Natural killer cell (primary cell): Measurements from ENCODE around the gene CLEC4A. TPM values are rescaled to one million over a fixed set of nuclear protein-coding genes. Genes with fewer than 3 reads are reported as not detected.
"Not testable (repeated sequence)": the region's sequence is repeated elsewhere in the genome, so short reads cannot be mapped to it uniquely, and the experiment has no call there.

ENCODE experiments used
- ATAC-seq, 3 donors: fragments of 150-1000 bp in 2 of 3; fragments of 200-7000 bp in 1 of 3; cut with Tn5 transposase; 1 replicate in 1 of 3; 2 replicates in 2 of 3; pipeline ENCODE4 v1.10.0; 2021; ENCODE audit warnings: mild to moderate bottlenecking in 2 of 3, moderate library complexity in 2 of 3
- DNase-seq, 2 donors: peaks; one replicate each; pipeline versions ENCODE4 v3.0.0 to v3.0.0-alpha.2; 2013 to 2021; ENCODE audit warnings: mixed read lengths in 1 of 2
- H3K27ac ChIP-seq: one replicate; pipeline ENCODE4 v1.5.1; 2013; ENCODE audit warnings: mild to moderate bottlenecking, low read length
- H3K27me3 ChIP-seq: one replicate; pipeline ENCODE4 v1.6.1; 2013; ENCODE audit warnings: low read length; ENCODE audit not compliant: control insufficient read depth, insufficient read depth
- H3K36me3 ChIP-seq: one replicate; pipeline ENCODE4 v1.6.1; 2013; ENCODE audit warnings: low read length; ENCODE audit not compliant: control insufficient read depth, insufficient read depth
- H3K4me1 ChIP-seq: one replicate; pipeline ENCODE4 v1.6.1; 2013; ENCODE audit warnings: low read length; ENCODE audit not compliant: control insufficient read depth, insufficient read depth
- H3K4me3 ChIP-seq: one replicate; pipeline ENCODE4 v1.5.1; 2013; ENCODE audit warnings: low read length
- H3K9me3 ChIP-seq: one replicate; pipeline ENCODE4 v1.6.1; 2013; ENCODE audit warnings: low read length; ENCODE audit not compliant: control insufficient read depth, insufficient read depth
- H3K27ac Mint-ChIP-seq, 2 donors: one replicate each; pipeline ENCODE4 v1.8.0; 2022; ENCODE audit warnings: mild to moderate bottlenecking in 2 of 2, mixed read lengths in 2 of 2, moderate library complexity in 1 of 2
- H3K27me3 Mint-ChIP-seq, 2 donors: one replicate each; pipeline ENCODE4 v1.8.0; 2022; ENCODE audit warnings: low read depth in 2 of 2, mixed read lengths in 2 of 2
- H3K36me3 Mint-ChIP-seq: one replicate; pipeline ENCODE4 v1.8.0; 2022; ENCODE audit warnings: mixed read lengths
- H3K4me1 Mint-ChIP-seq, 2 donors: one replicate each; pipeline ENCODE4 v1.8.0; 2022; ENCODE audit warnings: mixed read lengths in 2 of 2
- H3K4me3 Mint-ChIP-seq: one replicate; pipeline ENCODE4 v1.8.0; 2022; ENCODE audit warnings: mild to moderate bottlenecking, moderate library complexity, mixed read lengths
- H3K9me3 Mint-ChIP-seq, 2 donors: one replicate each; pipeline ENCODE4 v1.8.0; 2022; ENCODE audit warnings: mixed read lengths in 2 of 2
- WGBS: methylation state at CpG from one replicate; pipeline ENCODE4 v1.1.7; 2013; ENCODE audit warnings: missing lambda C conversion rate; ENCODE audit not compliant: insufficient coverage; 5-methylcytosine and 5-hydroxymethylcytosine counted together
- intact Hi-C: fragments of 100-400 bp; cut with micrococcal nuclease; formaldehyde crosslinking; loops from one replicate; pipeline ENCODE4 v1.14.2; 2022
- total RNA-seq, 4 donors: library from RNA; stranded (reverse); fragments of 120-200 nt in 1 of 4; gene quantifications; one replicate each; pipeline versions ENCODE4 v1.2.3 to v1.2.4, GENCODE V29; 2013 to 2022
- TF ChIP-seq, protein P1 (sequence below): fragments of 200-600 bp; IDR thresholded peaks from one replicate; pipeline ENCODE4 v1.8.0; 2022; ENCODE audit warnings: antibody characterized with exemption

Gene CLEC4A
- total RNA-seq, 3 donors from 2014 or later (not counting 1 experiment from before 2014, with no cell fraction given) = 1.6 to 6.9 (median 1.7) TPM

DNA sequence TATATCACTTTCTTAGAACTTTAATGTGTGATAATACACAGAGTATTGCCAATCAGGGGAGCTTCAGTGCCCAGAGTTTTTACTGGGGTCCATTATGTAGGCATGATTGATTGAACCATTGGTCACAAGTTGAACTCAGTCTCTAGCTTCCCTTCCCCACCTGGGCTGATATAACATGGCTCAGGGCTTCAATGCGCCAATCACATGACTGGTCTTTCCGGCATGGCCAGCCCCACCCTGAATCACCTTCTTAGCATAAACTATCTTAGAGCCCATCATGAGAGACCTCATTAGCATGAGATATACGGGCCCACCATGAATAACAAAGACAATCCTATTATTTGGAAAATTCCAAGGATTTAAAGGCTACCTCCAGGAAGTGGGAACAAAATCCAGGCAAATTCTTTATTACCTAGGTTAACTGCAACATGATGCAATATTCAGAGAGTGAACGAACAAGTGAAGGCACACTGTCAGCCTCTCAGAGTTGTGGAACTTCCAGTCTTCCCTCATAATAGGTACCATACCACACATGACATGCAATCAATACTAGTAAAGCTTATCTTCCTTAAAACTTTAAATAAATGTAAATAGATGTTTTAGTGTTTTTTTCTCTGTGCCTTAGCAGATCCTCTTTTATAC lies 3.2 kb upstream of the CLEC4A start:
- ATAC-seq (no peak), DNase-seq (no peak)
- Mint-ChIP-seq H3K4me3 (no peak overlapping the region), H3K4me1 (no peaks in the 10 kb centered on the region), H3K27me3 (no peaks in the 10 kb centered on the region), H3K36me3 (peaks cover 6% of the 10 kb centered on the region), H3K27ac (no peak overlapping the region), H3K9me3 (no peaks in the 10 kb centered on the region)
- Histone ChIP-seq H3K4me1 (no peaks in the 10 kb centered on the region), H3K4me3 (no peak overlapping the region), H3K27ac (no peak overlapping the region), H3K36me3 (no peaks in the 10 kb centered on the region), H3K27me3 (no peaks in the 10 kb centered on the region), H3K9me3 (no peaks in the 10 kb centered on the region)
- 93% methylated on average over 4 of the region's 4 CpGs for WGBS
- TF ChIP-seq, protein P1, sequence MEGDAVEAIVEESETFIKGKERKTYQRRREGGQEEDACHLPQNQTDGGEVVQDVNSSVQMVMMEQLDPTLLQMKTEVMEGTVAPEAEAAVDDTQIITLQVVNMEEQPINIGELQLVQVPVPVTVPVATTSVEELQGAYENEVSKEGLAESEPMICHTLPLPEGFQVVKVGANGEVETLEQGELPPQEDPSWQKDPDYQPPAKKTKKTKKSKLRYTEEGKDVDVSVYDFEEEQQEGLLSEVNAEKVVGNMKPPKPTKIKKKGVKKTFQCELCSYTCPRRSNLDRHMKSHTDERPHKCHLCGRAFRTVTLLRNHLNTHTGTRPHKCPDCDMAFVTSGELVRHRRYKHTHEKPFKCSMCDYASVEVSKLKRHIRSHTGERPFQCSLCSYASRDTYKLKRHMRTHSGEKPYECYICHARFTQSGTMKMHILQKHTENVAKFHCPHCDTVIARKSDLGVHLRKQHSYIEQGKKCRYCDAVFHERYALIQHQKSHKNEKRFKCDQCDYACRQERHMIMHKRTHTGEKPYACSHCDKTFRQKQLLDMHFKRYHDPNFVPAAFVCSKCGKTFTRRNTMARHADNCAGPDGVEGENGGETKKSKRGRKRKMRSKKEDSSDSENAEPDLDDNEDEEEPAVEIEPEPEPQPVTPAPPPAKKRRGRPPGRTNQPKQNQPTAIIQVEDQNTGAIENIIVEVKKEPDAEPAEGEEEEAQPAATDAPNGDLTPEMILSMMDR = no peak
- intact Hi-C loops = no loop called here

DNA sequence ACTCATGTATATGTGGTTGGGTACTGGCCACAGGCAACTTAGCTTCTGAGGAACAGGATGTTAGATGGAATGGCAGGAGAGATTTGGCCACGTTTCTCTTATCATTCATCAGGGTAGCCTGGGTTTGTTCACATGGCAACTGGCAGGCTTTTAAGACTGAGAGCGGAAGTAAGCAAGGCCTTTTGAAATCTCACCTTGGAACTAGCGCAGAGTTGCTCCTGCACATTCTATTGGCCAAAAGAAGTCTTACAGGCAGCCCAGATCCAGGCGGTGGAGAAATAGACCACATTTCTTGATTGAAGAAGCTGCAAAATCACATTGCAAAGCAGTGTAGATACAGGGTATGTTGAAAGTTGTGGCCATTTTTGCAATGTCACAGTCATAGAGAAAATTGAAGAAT lies 3.7 kb downstream of the CLEC4A start:
- Mint-ChIP-seq H3K27ac (no peak overlapping the region), H3K9me3 (no peaks in the 10 kb centered on the region), H3K36me3 (no peaks in the 10 kb centered on the region), H3K4me1 (peaks cover 6 to 10% of the 10 kb centered on the region in 2 donors), H3K4me3 (no peak overlapping the region), H3K27me3 (no peaks in the 10 kb centered on the region)
- Histone ChIP-seq H3K9me3 (no peaks in the 10 kb centered on the region), H3K4me3 (no peak overlapping the region), H3K27ac (no peak overlapping the region), H3K27me3 (no peaks in the 10 kb centered on the region), H3K4me1 (no peaks in the 10 kb centered on the region), H3K36me3 (no peaks in the 10 kb centered on the region)
- peak; percentile 36 to 74 (median 65) for ATAC-seq
- TF ChIP-seq, protein P1 = no peak
- intact Hi-C loops = no loop called here
- DNase-seq = peak in 1 of 2 donors; percentile 63
- WGBS = 51% methylated on average over 4 of the region's 4 CpGs

- WGBS = 93% methylated on average over 15 of the region's 18 CpGs
- H3K4me1 ChIP-seq, H3K4me3 ChIP-seq, H3K36me3 Mint-ChIP-seq, H3K4me1 Mint-ChIP-seq, H3K9me3 ChIP-seq, DNase-seq, H3K27me3 Mint-ChIP-seq, H3K27me3 ChIP-seq, H3K27ac ChIP-seq, H3K36me3 ChIP-seq, H3K4me3 Mint-ChIP-seq, intact Hi-C loops, H3K27ac Mint-ChIP-seq, H3K9me3 Mint-ChIP-seq: not testable (repeated sequence)
- ATAC-seq = peak in 1 of 3 donors; percentile 24
These were observed 10.4 kb downstream of the CLEC4A start for GRCh38 chr12:8133636-8134397.

- intact Hi-C loops, H3K27me3 Mint-ChIP-seq, H3K4me3 Mint-ChIP-seq, ATAC-seq, DNase-seq, H3K9me3 ChIP-seq, H3K27me3 ChIP-seq, H3K4me3 ChIP-seq, H3K4me1 Mint-ChIP-seq, H3K36me3 ChIP-seq, H3K9me3 Mint-ChIP-seq, H3K27ac ChIP-seq, H3K27ac Mint-ChIP-seq, H3K4me1 ChIP-seq, H3K36me3 Mint-ChIP-seq: not testable (repeated sequence)
- 95% methylated on average over 22 of the region's 23 CpGs for WGBS
These were observed 11.0 kb downstream of the CLEC4A start for GRCh38 chr12:8134398-8134930.

DNA sequence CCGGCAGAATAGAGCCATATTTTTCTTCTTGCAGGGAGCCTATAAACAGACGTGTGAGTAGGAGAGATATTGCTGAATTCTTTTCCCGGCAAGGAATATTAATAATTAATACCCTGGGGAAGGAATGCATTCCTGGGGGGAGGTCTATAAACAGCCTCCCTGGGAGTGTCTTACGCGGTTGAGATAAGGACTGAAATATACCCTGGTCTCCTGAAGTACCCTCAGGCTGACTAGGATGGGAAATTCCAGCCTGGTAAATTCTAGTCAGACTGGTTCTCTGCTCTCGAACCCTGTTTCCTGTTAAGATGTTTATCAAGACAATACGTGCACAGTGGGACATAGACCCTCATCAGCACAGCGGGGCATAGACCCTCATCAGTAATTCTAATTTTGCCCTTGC lies 18.2 kb downstream of the CLEC4A start:
- H3K4me1 Mint-ChIP-seq, H3K9me3 Mint-ChIP-seq, H3K27me3 Mint-ChIP-seq, H3K4me3 ChIP-seq, H3K9me3 ChIP-seq, H3K4me3 Mint-ChIP-seq, H3K27me3 ChIP-seq, H3K27ac ChIP-seq, intact Hi-C loops, H3K36me3 Mint-ChIP-seq, H3K4me1 ChIP-seq, H3K27ac Mint-ChIP-seq, H3K36me3 ChIP-seq, DNase-seq, ATAC-seq: not testable (repeated sequence)
- WGBS = 83% methylated on average over 8 of the region's 8 CpGs
